ENCODE measurements around the gene TNFRSF11A. TPM values are rescaled to one million over a fixed set of nuclear protein-coding genes. Genes with fewer than 3 reads are reported as not detected.

The TNFRSF11A gene
- total RNA-seq, 1 experiment from 2014 or later: 6.3 TPM

GRCh38 chr18:62425465-62426190 is 100.5 kb downstream of the TNFRSF11A start:
- H3K36me3 ChIP-seq (ENCODE audit: low read depth): no peaks in the 10 kb centered on the region
- no peaks in the 10 kb centered on the region for H3K27me3 ChIP-seq (ENCODE audit: insufficient read depth, low read depth)
- intact Hi-C loops (cut with micrococcal nuclease; ENCODE audit: unreplicated experiment): loop anchor here (1.0 to 2.0 kb wide), 4 partner anchors 25 to 159 kb away; no protein-coding TSS in a partner anchor

GRCh38 chr18:62426191-62426488 is 101.0 kb downstream of the TNFRSF11A start:
- Histone ChIP-seq H4K20me1 (ENCODE audit: insufficient read depth) (no peaks in the 10 kb centered on the region), H3K79me2 (ENCODE audit: low read depth) (no peaks in the 10 kb centered on the region), H3K4me2 (peak overlapping the region; percentile 75), H3K27ac (no peak overlapping the region), H3K4me3 (no peak overlapping the region), H3K4me1 (replicated peaks; ENCODE audit: insufficient read depth) (peaks cover 13% of the 10 kb centered on the region), H3K9me2 (ENCODE audit: insufficient read depth) (no peaks in the 10 kb centered on the region), H3K9me3 (ENCODE audit: insufficient read depth, low read depth) (no peaks in the 10 kb centered on the region; the same call in 1 of the 2 replicates), H2AFZ (no peak overlapping the region), H3K27me3 (ENCODE audit: insufficient read depth, low read depth) (no peaks in the 10 kb centered on the region), H3K36me3 (ENCODE audit: low read depth) (no peaks in the 10 kb centered on the region), H3F3A (ENCODE audit: insufficient read depth, low read depth) (no peaks in the 10 kb centered on the region)
- TF ChIP-seq EZH2 (IDR thresholded peaks at IDR 0.05; ENCODE audit: low read depth): no peak
- no peak for TF ChIP-seq CTCF (conservative IDR thresholded peaks at IDR 0.05)
- no TSS peak for BruUV-seq (replicated peaks)
- DNase-seq: no peak
- ChIA-PET CTCF (no interaction called here), POLR2A (ENCODE audit: unreplicated experiment) (interaction anchor here (0.9 kb wide), 1 partner anchor 289 kb away, joined by 5 read pairs; the partner anchor contains the start of gene PHLPP1)
- intact Hi-C loops (cut with micrococcal nuclease; ENCODE audit: unreplicated experiment): no loop called here

More at GRCh38 chr18:62425465-62426190, 100.5 kb downstream of the TNFRSF11A start:
- Histone ChIP-seq H3K4me1 (replicated peaks; ENCODE audit: insufficient read depth) (peaks cover 18% of the 10 kb centered on the region), H3K9me2 (ENCODE audit: insufficient read depth) (no peaks in the 10 kb centered on the region), H3K27ac (peak overlapping the region; percentile 71), H3K4me2 (peak overlapping the region; percentile 75), H3F3A (ENCODE audit: insufficient read depth, low read depth) (peaks cover 3% of the 10 kb centered on the region; the same call in 1 of the 2 replicates), H3K79me2 (ENCODE audit: low read depth) (no peaks in the 10 kb centered on the region), H3K4me3 (peak overlapping the region; percentile 52; the same call in 1 of the 2 replicates), H3K9me3 (ENCODE audit: insufficient read depth, low read depth) (no peaks in the 10 kb centered on the region; the same call in 1 of the 2 replicates), H4K20me1 (ENCODE audit: insufficient read depth) (no peaks in the 10 kb centered on the region), H2AFZ (peak overlapping the region; percentile 74)
- BruUV-seq (replicated peaks): no TSS peak
- CTCF ChIA-PET: interaction anchor here (0.6 kb wide), 1 partner anchor 18 kb away, joined by 6 read pairs; no protein-coding TSS in a partner anchor
- TF ChIP-seq CTCF (conservative IDR thresholded peaks at IDR 0.05) (peak; percentile 90), EZH2 (IDR thresholded peaks at IDR 0.05; ENCODE audit: low read depth) (no peak)
- POLR2A ChIA-PET (ENCODE audit: unreplicated experiment): interaction anchor here (0.7 to 0.9 kb wide), 2 partner anchors 289 to 1424 kb away, joined by 5 to 8 read pairs; partner anchors contain the start of gene PHLPP1
- peak; percentile 70 to 90 for DNase-seq

GRCh38 chr18:62432176-62432575 is 107.1 kb downstream of the TNFRSF11A start:
- Histone ChIP-seq H3K36me3 (ENCODE audit: low read depth) (no peaks in the 10 kb centered on the region), H3K27ac (no peak overlapping the region), H3K27me3 (ENCODE audit: insufficient read depth, low read depth) (no peaks in the 10 kb centered on the region), H3K4me2 (no peak overlapping the region), H3K4me1 (replicated peaks; ENCODE audit: insufficient read depth) (peaks cover 16% of the 10 kb centered on the region), H3F3A (ENCODE audit: insufficient read depth, low read depth) (peaks cover 7% of the 10 kb centered on the region; the same call in 1 of the 2 replicates), H3K9me3 (ENCODE audit: insufficient read depth, low read depth) (no peaks in the 10 kb centered on the region; the same call in 1 of the 2 replicates), H2AFZ (no peak overlapping the region), H3K79me2 (ENCODE audit: low read depth) (no peaks in the 10 kb centered on the region), H3K4me3 (no peak overlapping the region), H3K9me2 (ENCODE audit: insufficient read depth) (no peaks in the 10 kb centered on the region), H4K20me1 (ENCODE audit: insufficient read depth) (no peaks in the 10 kb centered on the region)
- intact Hi-C loops (cut with micrococcal nuclease; ENCODE audit: unreplicated experiment): no loop called here
- TF ChIP-seq EZH2 (IDR thresholded peaks at IDR 0.05; ENCODE audit: low read depth): no peak
- TF ChIP-seq CTCF (conservative IDR thresholded peaks at IDR 0.05): no peak
- no TSS peak for BruUV-seq (replicated peaks)
- ChIA-PET POLR2A (ENCODE audit: unreplicated experiment) (no interaction called here), CTCF (no interaction called here)
- no peak for DNase-seq
